Ectodermal cell (in vitro differentiated cells): ENCODE results near the gene CCDC3.
"Not testable (repeated sequence)": the region's sequence is repeated elsewhere in the genome, so short reads cannot be mapped to it uniquely, and the experiment has no call there.

Experiments used
- H3K27ac ChIP-seq: 2 replicates; pipeline ENCODE4 v1.7.0; 2013; ENCODE audit warnings: mild to moderate bottlenecking, low read depth, low read length; ENCODE audit not compliant: insufficient read depth, poor library complexity, severe bottlenecking
- H3K27me3 ChIP-seq: 2 replicates; pipeline ENCODE4 v1.7.0; 2013; ENCODE audit warnings: mild to moderate bottlenecking, low read length; ENCODE audit not compliant: insufficient read depth, control insufficient read depth, poor library complexity, severe bottlenecking
- H3K36me3 ChIP-seq: one replicate; pipeline ENCODE4 v1.7.0; 2013; ENCODE audit warnings: low read length; ENCODE audit not compliant: control insufficient read depth, insufficient read depth
- H3K4me1 ChIP-seq: one replicate; pipeline ENCODE4 v1.7.0; 2013; ENCODE audit warnings: low read length; ENCODE audit not compliant: control insufficient read depth, insufficient read depth
- H3K4me3 ChIP-seq: 2 replicates; pipeline ENCODE4 v1.7.0; 2013; ENCODE audit warnings: low read depth, low read length, control low read depth; ENCODE audit not compliant: insufficient read depth
- H3K9me3 ChIP-seq: 2 replicates; pipeline ENCODE4 v1.7.0; 2013; ENCODE audit warnings: mild to moderate bottlenecking, low read length, moderate library complexity; ENCODE audit not compliant: control insufficient read depth
- whole genome bisulfite sequencing, 2 experiments: methylation state at CpG; one replicate each; pipeline ENCODE4 v1.1.7; 2013; ENCODE audit warnings: missing lambda C conversion rate in 2 of 2; 5-methylcytosine and 5-hydroxymethylcytosine counted together

Gene CCDC3

DNA sequence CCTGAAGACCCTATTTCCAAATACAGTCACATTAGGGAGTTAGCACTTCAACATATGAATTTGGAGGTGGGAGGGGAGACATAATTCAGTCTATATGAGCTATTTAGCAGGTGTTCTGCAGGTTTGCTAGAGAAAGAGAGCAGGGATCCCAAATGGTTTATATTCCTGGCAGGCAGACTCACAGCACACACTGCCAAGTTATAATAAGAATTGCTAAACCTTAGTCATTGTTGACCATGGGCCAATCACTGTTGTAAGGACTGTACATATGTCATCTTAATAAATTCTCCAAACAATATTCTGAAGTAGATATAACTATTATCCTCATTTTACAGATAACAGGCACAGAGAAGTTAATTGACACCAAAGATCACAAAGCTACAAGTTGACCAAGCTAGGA lies 1.5 kb upstream of the CCDC3 start:
- H3K4me1 ChIP-seq, result no peaks in the 10 kb centered on the region
- H3K27ac ChIP-seq, result no peak overlapping the region
- peaks cover 47% of the 10 kb centered on the region for H3K27me3 ChIP-seq
- H3K9me3 ChIP-seq, result no peaks in the 10 kb centered on the region
- H3K36me3 ChIP-seq, result no peaks in the 10 kb centered on the region
- no peak overlapping the region for H3K4me3 ChIP-seq

DNA sequence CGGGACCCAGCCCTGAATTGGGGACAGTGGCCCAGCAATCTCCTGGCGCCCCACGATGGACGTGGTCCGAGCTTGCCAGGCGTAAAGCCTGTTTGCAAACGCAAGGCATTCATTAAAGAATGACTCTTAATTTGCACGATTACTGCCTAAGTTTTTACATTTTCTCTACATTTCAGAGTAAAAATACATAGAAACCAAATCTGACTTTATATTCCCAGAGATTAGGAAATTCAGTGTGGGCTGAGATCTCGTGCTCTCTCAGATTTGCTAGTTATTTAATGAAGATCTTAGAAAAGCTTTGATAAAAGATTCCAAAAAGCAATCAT lies 337 bp upstream of the CCDC3 start:
- Histone ChIP-seq H3K4me1 (no peaks in the 10 kb centered on the region), H3K27ac (no peak overlapping the region), H3K9me3 (no peaks in the 10 kb centered on the region), H3K4me3 (peak overlapping the region; percentile 39), H3K36me3 (no peaks in the 10 kb centered on the region), H3K27me3 (peaks cover 47% of the 10 kb centered on the region)
- 11 to 13% methylated on average over 9 of the region's 9 CpGs for WGBS, 2 experiments

DNA sequence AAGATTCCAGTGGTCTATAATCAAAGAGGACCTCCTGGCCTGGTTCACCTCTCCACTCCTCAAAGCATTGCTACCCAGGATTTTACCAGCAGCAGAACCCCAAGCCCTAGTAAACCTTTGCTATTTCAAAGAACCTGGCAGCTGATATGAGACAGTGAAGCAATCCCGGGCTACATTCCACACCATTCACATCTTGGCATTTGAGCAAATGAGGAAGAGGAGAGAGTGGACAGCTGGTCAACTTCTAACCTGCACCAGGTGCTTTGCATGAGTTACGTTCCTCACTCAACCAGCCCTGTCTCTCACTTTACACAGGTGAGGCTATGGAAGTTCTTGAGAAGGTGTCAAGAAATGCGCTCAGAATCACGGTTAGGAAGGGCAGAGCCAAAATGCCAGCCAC lies 1.1 kb downstream of the CCDC3 start:
- WGBS, 2 experiments, result 93% methylated on average over 4 of the region's 4 CpGs
- Histone ChIP-seq H3K4me3 (no peak overlapping the region), H3K9me3 (no peaks in the 10 kb centered on the region), H3K4me1 (no peaks in the 10 kb centered on the region), H3K27ac (no peak overlapping the region), H3K27me3 (peaks cover 47% of the 10 kb centered on the region), H3K36me3 (no peaks in the 10 kb centered on the region)

DNA sequence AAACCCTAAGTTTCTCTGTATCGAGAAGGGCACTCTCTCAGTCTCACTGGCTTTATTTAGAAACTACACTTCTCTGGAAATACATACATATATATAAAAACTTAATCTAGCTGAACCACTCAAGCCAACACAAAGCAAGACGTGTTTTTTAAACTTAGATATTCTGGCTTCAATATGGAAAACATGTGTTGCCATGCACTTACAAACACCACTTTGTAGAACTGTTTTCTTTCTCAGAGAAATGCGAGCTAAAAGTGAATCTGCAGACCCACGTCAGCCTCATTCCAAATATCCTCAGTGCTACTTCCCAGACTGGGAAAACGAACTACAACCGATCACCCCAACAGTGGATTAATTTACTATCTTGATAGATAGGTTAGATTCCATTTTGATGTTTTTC lies 1.7 kb downstream of the CCDC3 start:
- H3K9me3 ChIP-seq, result no peaks in the 10 kb centered on the region
- H3K27ac ChIP-seq, result no peak overlapping the region
- 89 to 96% methylated on average over 5 to 6 of the region's 6 CpGs for WGBS, 2 experiments
- peaks cover 47% of the 10 kb centered on the region for H3K27me3 ChIP-seq
- H3K36me3 ChIP-seq, result no peaks in the 10 kb centered on the region
- no peak overlapping the region for H3K4me3 ChIP-seq
- no peaks in the 10 kb centered on the region for H3K4me1 ChIP-seq

DNA sequence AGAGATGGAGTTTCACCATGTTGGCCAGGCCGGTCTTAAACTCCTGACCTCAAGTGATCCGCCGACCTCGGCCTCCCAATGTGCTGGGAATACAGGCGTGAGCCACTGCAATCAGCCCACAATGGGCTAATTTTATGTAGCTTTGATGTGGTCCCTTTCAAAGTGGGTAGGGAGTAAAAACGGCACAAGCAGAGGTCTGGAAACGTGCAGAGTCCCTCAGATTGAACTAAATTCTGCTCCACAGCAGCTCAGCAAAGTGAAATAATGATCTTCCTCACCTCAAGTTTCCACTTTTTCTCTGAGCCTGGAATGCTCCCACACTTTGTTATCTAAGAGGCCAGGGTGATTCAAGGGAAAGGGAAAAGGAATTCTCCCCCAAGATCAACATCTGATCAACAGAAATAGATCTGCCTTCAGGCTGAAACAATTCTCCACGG lies 6.1 kb downstream of the CCDC3 start:
- 84 to 85% methylated on average over 8 of the region's 8 CpGs for WGBS, 2 experiments
- no peaks in the 10 kb centered on the region for H3K4me1 ChIP-seq
- H3K9me3 ChIP-seq, result no peaks in the 10 kb centered on the region
- H3K27ac ChIP-seq, result no peak overlapping the region
- H3K4me3 ChIP-seq, result no peak overlapping the region
- H3K36me3 ChIP-seq, result no peaks in the 10 kb centered on the region
- peaks cover 11% of the 10 kb centered on the region for H3K27me3 ChIP-seq

DNA sequence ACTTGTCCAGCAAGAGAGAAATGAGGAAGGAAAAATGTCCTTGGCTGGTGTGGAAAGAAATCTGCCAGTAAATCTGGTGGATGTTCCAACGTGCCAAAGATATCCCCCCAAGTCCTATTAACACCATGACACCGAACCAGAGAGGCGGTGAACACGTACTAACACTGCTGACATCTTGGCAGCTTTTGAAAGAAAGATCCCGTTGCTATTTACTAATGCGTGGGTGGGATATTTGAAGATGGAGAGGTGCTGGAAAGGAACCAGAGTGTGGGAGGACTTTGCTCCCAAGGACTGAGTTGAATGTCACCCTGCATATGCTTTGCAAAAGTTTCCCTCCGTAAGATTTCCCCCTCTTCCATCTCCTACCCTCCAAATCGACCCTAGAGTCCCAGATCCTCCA lies 7.9 kb downstream of the CCDC3 start:
- Histone ChIP-seq H3K27ac (no peak overlapping the region), H3K36me3 (no peaks in the 10 kb centered on the region), H3K9me3 (no peaks in the 10 kb centered on the region), H3K27me3 (no peaks in the 10 kb centered on the region), H3K4me1 (no peaks in the 10 kb centered on the region), H3K4me3 (no peak overlapping the region)
- WGBS, 2 experiments, result 90 to 92% methylated on average over 8 of the region's 8 CpGs

DNA sequence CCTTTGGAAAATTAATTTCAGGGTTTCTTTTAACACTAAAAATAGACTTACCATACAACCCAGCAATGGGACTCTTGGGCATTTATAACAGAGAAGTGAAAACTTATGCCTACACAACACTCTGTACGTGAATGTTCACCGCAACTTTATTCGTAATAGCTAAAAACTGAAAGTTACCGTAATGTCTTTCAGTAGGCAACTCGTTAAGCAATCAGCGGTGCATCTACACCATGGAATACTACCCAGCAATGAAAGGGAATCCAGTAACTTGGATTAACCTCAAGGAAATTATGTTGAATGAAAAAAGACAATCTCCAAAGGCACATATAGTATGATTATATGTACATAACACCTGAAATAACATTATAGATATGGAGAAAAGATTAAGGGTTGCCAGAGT lies 16.2 kb downstream of the CCDC3 start:
- no peak overlapping the region for H3K27ac ChIP-seq
- H3K27me3 ChIP-seq, result no peaks in the 10 kb centered on the region
- no peaks in the 10 kb centered on the region for H3K36me3 ChIP-seq
- peaks cover 3% of the 10 kb centered on the region for H3K4me1 ChIP-seq
- H3K4me3 ChIP-seq, result no peak overlapping the region
- H3K9me3 ChIP-seq, result no peaks in the 10 kb centered on the region
- WGBS, 2 experiments, result 96 to 98% methylated on average over 6 of the region's 6 CpGs

DNA sequence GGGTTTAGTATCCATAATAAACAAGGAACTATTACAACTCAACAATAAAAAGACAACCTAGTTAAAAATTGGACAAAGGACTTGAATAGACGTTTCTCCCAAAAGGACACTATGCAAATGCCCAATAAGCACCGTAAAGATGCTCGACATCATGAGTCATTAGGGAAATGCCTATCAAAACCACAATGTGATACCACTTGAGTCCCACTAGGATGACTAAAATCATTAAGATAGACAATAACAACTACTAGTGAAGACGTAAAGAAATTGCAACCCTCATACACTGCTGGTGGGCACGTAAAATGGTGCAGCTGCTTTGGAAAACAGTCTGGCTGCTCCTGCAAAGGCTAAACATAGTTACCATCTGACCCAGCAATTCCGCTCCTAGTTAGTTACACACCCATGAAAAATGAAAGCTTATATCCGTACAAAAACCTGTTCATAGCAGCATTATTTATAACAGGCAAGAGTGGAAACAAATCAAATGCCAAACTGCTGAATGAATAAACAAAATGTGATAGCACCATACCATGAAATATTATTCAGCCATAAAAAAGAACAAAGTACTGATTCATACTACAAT lies 17.3 kb downstream of the CCDC3 start:
- Histone ChIP-seq H3K27me3 (no peaks in the 10 kb centered on the region), H3K36me3 (no peaks in the 10 kb centered on the region), H3K4me1 (peaks cover 8% of the 10 kb centered on the region), H3K4me3 (no peak overlapping the region), H3K9me3 (no peaks in the 10 kb centered on the region), H3K27ac (no peak overlapping the region)
- WGBS, 2 experiments, result 92 to 95% methylated on average over 7 of the region's 7 CpGs

DNA sequence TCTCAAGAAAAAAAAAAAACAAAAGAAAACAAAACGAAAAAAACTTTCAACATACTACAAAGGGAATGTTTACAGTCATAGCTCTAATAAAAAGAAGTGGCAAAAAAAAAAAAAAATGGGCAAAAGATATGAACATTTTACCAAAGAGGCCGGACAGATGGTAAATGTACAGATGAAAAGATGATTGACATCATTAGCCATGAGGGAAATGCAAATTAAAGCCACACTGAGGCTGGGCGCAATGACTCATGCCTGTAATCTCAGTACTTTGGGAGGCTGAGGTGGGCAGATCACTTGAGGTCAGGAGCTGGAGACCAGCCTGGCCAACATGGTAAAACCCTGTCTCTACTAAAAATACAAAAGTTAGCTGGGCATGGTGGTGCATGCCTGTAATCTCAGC lies 17.9 kb downstream of the CCDC3 start:
- not testable (repeated sequence) for H3K9me3 ChIP-seq, H3K4me1 ChIP-seq, H3K27ac ChIP-seq, H3K36me3 ChIP-seq, H3K27me3 ChIP-seq, H3K4me3 ChIP-seq
- WGBS, 2 experiments, result 94 to 95% methylated on average over 2 of the region's 3 CpGs

DNA sequence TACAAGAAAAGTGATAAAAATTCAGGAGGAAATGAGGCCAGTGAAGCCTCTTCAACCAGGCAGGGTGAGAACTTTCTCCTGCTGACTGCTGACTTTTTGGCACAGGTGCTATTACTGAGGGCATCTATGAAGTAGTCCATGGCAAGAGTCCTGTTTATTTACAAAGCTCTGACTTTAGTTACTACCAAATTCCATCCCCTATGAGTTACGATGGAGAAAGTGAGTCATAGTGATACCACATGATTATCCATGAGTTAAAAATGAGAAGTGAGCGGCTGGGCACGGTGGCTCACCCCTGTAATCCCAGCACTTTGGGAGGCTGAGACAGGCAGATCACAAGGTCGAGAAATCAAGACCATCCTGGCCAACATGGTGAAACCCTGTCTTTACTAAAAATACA lies 19.9 kb downstream of the CCDC3 start:
- WGBS, 2 experiments, result 92% methylated on average over 4 of the region's 4 CpGs
- Histone ChIP-seq H3K9me3 (no peaks in the 10 kb centered on the region), H3K4me1 (peaks cover 8% of the 10 kb centered on the region), H3K27me3 (no peaks in the 10 kb centered on the region), H3K27ac (no peak overlapping the region), H3K36me3 (no peaks in the 10 kb centered on the region), H3K4me3 (no peak overlapping the region)

DNA sequence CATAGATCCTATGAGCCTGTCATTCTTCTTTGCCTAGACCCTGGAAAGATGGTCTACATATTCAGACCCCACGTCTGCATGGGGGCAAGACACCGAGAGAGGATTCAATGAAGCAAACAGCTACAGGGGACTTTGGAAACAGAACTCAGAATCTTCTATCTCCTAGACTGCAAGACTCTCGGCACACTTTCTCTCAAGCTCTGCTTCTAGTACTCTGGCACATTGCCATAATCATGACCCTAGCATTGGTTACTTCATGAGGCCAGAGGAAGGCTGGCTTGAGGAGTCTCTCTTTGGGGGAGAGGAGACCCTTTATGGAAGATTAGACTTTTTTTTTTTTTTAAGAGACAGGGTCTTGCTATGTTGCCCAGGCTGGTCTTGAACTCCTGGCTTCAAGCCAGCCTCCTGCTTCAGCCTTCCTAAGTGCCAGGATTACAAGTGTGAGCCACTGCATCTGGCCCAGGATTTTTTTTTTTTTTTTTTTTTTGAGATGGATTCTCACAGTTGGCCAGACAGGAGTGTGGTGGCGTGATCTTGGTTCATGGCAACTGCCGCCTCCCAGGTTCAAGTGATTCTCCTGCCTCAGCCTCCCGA lies 20.7 kb downstream of the CCDC3 start:
- Histone ChIP-seq H3K27ac (no peak overlapping the region), H3K4me3 (no peak overlapping the region), H3K9me3 (no peaks in the 10 kb centered on the region), H3K36me3 (no peaks in the 10 kb centered on the region), H3K27me3 (no peaks in the 10 kb centered on the region), H3K4me1 (peaks cover 8% of the 10 kb centered on the region)
- 89 to 96% methylated on average over 6 of the region's 6 CpGs for WGBS, 2 experiments
